HG02678 (cell line): ENCODE measurements around the gene CLEC4A.
"Not testable (repeated sequence)": the region's sequence is repeated elsewhere in the genome, so short reads cannot be mapped to it uniquely, and the experiment has no call there.

Experiments used
- ATAC-seq: cut with Tn5 transposase; IDR thresholded peaks from one replicate; pipeline ENCODE4 v1.9.1; 2021; ENCODE audit warnings: mild to moderate bottlenecking, moderate library complexity; ENCODE audit not compliant: unreplicated experiment

CLEC4A gene

GRCh38 chr12:8123124-8123912, at the start of gene CLEC4A:
Gene CLEC4A (plus strand): TSS chr12:8123617. CDS start chr12:8123879, 262 bp downstream.
- ATAC-seq = no peak

DNA sequence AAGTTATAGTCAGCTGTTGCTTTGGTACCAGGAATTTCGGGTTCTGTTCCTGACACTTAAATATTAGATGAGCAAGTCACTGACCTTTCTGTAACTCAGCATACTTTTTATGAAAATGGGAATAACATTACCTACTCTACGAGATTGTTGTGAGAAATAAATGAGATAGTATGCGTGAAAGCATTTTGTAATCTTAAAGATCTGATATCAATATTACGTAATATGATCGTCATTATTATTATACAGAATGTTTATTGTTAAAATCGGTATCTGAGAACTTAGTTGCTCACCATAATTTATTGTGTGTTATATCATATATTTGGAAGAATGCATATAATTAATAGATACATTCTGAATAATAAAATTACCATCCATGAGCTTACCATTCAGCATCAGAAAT, 47.5 kb upstream of the CLEC4A start:
- ATAC-seq = no peak

- ATAC-seq = no peak
Observed at GRCh38 chr12:8076366-8076765, 47.1 kb upstream of the CLEC4A start.

GRCh38 chr12:8077207-8077606, 46.2 kb upstream of the CLEC4A start:
- no peak for ATAC-seq

GRCh38 chr12:8078398-8078797, 45.0 kb upstream of the CLEC4A start:
- no peak for ATAC-seq

DNA sequence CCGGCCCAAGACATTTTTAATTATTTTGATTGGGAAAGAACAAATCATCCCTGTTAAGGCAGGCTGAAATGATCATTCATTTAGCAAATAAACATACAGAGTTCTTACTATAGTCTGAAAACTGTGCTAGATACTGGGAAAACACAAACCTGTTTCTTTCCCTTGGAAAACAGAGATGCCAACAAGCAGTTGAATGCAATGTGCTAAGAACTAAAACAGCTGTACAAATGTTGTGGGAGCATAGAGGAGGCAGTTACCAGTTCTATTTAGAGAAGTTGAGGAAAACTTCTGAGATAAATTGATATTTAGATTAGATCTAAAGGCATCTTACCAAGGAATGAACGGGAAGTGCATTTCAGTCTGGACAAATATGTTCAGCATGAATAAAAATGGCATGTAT, 44.5 kb upstream of the CLEC4A start:
- no peak for ATAC-seq

DNA sequence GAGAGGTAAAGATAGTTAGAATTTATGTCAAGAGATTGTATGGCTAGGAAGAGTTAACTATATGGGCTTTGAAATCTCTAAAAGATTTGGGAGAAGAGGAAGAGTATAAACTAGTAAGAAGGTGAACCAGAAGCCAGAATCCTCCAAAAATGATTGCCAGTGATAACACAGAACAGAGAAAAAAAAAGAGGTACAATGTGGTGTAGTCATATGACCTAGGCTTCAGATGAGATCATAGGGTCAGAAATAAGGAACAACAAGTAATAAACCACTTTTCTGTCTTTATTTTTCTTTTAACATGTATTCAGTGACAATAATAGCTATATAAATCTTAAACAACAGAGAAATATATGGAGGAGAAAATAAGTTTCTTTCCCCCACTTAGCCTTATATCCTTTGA, 43.3 kb upstream of the CLEC4A start:
- ATAC-seq = no peak

DNA sequence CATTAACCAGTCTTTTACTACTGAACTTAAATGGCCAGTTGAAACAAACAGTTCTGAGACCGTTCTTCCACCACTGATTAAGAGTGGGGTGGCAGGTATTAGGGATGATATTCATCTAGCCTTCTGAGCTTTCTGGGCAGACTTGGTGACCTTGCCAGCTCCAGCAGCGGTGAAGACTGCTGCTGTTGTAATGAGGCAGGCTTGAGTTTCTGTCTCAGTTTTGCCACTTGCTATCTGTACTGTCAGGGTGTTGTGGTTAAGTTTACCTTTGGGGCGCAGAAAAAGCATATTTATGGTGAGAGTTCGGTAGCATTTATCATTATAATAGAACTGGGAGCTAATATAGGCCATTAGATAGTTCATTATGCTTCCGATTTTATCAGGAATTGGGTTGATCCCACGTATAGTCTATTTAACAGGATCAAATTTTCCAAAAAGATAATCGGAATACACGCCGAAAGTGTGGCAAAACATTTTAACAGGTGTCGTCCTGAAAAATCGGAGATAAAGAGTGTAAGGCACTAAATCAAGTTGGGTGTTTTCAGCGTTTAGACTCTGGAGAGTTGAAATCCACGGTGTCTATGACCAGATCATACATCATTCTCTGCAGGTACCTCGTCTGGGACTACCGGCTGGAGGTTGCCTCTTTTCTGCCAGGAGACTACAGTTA, 42.0 kb upstream of the CLEC4A start:
- peak; percentile 27 for ATAC-seq

GRCh38 chr12:8082808-8083100, 40.7 kb upstream of the CLEC4A start:
- no peak for ATAC-seq

DNA sequence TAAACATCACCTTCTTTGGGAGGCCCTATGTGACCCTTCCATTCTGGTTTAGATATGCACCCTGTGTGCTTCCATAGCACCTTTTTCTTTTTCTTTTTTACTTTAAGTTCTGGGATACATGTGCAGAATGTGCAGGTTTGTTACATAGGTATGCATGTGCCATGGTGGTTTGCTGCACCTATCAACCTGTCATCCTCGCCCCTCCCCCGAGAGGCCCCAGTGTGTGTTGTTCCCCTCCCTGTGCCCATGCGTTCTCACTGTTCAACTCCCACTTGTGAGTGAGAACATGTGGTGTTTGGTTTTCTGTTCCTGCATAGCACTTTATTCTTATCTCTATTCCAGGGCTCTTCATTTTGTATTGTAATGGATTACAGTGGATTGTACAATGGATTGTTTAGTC, 39.1 kb upstream of the CLEC4A start:
- not testable (repeated sequence) for ATAC-seq

- ATAC-seq = no peak
Observed at GRCh38 chr12:8087666-8088065, 35.8 kb upstream of the CLEC4A start.

- peak; percentile 50 for ATAC-seq
Observed at GRCh38 chr12:8088574-8088973, 34.8 kb upstream of the CLEC4A start.

DNA sequence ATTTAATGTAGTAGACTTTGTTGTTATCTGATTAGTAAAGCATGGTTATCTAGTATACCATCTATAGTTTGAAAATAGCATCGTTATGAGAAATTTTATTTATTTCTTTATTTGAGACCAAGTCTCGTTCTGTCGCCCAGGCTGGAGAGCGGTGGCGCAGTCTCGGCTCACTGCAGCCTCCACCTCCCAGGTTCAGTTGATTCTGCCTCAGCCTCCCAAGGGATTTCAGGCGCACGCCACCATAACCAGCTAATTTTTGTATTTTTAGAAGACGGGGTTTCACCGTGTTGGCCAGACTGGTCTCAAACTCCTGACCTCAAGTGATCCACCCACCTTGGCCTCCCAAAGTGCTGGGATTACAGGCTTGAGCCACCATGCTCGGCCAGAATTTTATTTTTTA, 34.1 kb upstream of the CLEC4A start:
- ATAC-seq = not testable (repeated sequence)

GRCh38 chr12:8089716-8090115, 33.7 kb upstream of the CLEC4A start:
- no peak for ATAC-seq

DNA sequence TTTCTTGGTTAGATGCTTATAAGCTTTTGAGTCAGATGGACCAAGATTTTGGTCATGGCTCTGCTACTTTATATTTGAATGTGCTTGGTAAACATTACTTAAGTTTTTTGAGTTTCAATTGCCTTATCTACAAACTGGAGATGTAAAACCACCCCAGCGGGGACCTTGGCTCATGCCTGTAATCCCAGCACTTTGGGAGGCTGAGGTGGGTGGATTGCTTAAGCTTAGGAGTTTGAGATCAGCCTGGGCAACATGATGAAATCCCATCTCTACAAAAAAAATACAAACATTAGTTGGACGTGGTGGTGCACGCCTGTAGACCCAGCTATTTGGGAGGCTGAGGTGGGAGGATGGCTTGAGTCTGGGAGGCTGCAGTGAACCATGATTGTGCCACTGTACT, 30.1 kb upstream of the CLEC4A start:
- ATAC-seq = no peak

DNA sequence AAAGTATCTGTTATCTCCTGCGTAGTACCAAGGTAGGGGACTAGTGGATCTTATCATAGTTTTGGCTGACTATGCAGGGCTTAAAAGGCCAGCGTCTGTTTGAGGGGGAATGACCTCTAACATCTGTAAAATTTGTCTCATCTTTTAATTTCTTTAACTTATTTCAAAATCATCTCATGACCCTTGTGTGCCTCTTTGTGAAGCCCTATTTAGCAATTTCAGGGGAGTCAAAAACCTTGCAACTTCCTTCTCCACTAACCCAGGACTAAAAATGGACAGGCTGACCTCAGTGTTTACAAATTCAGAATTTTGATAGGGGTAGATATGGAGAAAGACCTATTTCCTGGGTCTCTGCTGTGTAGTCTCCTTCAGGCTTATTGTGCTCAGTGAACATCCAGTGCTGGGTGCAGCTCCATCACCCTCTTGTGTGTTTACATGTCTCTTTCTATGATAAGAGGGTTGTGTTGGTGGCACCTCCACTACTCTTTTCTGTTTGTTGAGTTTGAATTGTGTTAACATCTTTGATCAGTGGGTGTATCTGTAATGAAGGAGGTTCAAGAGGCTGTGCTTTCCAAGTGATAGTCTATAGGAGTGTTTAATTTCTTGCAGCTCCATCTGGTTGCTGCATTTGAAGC, 27.0 kb upstream of the CLEC4A start:
- no peak for ATAC-seq

GRCh38 chr12:8099235-8099634, 24.2 kb upstream of the CLEC4A start:
- ATAC-seq = no peak

DNA sequence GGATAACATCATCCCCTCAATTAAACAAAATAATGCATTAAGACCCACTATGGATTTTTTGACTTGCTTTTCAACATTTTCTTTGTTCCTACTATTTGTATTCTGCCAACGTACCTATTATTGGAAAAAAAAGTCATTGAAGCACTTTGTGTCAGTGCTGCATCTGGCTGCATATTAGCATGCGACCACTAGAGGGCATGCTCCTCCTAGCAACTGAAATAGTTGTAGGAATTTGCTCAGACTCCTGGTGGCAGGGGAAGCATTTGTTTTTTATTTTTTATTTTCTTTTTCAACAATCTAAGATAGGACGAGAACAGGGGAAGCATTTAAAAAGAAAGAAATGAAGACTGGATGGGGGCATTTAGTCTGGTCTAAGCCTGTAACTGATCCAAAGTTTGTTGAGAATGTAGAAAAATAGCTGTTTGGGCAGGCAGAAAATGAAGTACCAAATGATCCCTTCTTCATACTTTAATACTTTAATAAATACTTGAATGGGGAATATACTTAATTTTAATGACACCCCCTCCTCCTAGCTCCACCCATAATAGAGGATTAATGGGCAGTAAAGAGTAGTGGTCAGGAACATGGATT, 14.5 kb upstream of the CLEC4A start:
- ATAC-seq = no peak

GRCh38 chr12:8113117-8113516, 10.3 kb upstream of the CLEC4A start:
- ATAC-seq = not testable (repeated sequence)

DNA sequence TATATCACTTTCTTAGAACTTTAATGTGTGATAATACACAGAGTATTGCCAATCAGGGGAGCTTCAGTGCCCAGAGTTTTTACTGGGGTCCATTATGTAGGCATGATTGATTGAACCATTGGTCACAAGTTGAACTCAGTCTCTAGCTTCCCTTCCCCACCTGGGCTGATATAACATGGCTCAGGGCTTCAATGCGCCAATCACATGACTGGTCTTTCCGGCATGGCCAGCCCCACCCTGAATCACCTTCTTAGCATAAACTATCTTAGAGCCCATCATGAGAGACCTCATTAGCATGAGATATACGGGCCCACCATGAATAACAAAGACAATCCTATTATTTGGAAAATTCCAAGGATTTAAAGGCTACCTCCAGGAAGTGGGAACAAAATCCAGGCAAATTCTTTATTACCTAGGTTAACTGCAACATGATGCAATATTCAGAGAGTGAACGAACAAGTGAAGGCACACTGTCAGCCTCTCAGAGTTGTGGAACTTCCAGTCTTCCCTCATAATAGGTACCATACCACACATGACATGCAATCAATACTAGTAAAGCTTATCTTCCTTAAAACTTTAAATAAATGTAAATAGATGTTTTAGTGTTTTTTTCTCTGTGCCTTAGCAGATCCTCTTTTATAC, 3.2 kb upstream of the CLEC4A start:
- no peak for ATAC-seq

GRCh38 chr12:8127138-8127537, 3.7 kb downstream of the CLEC4A start:
- ATAC-seq = no peak
